ENCODE data around the gene DLK2.
A peak's percentile ranks its signal among the peaks of the same experiment; 100 is the strongest.
"Not testable (repeated sequence)": the region's sequence is repeated elsewhere in the genome, so short reads cannot be mapped to it uniquely, and the experiment has no call there.

Gene DLK2

GRCh38 chr6:43427406-43428111 lies 27.8 kb downstream of the DLK2 start, which contains the start of gene ABCC10:
TSS of gene ABCC10 (plus strand) at chr6:43427541. CDS start at chr6:43427979, 438 bp downstream.
- H3K27ac Mint-ChIP-seq, result peak within 1 kb of the TSS; percentile 97
- DNase-seq, result peak; percentile 94
- H3K27me3 Mint-ChIP-seq (ENCODE audit: low read depth, poor library complexity), result peaks cover 3% of the 10 kb centered on the region
- peak within 1 kb of the TSS; percentile 93 for H3K4me3 Mint-ChIP-seq
- H3K4me1 Mint-ChIP-seq, result peaks cover 14% of the 10 kb centered on the region
- peaks cover 39% of the 10 kb centered on the region for H3K9me3 Mint-ChIP-seq
- peaks cover 11% of the 10 kb centered on the region for H3K36me3 Mint-ChIP-seq (ENCODE audit: low read depth)
- TF ChIP-seq CTCF (IDR thresholded peaks at IDR 0.05), result no peak

GRCh38 chr6:43426928-43427405 lies 28.4 kb downstream of the DLK2 start:
- peaks cover 14% of the 10 kb centered on the region for H3K4me1 Mint-ChIP-seq
- H3K27me3 Mint-ChIP-seq (ENCODE audit: low read depth, poor library complexity), result peaks cover 8% of the 10 kb centered on the region
- no peak for TF ChIP-seq CTCF (IDR thresholded peaks at IDR 0.05)
- peaks cover 45% of the 10 kb centered on the region for H3K9me3 Mint-ChIP-seq
- H3K4me3 Mint-ChIP-seq, result peak overlapping the region; percentile 93
- peaks cover 8% of the 10 kb centered on the region for H3K36me3 Mint-ChIP-seq (ENCODE audit: low read depth)
- DNase-seq, result no peak
- H3K27ac Mint-ChIP-seq, result peak overlapping the region; percentile 81

- not testable (repeated sequence) for H3K4me3 Mint-ChIP-seq; DNase-seq; H3K27ac Mint-ChIP-seq; H3K36me3 Mint-ChIP-seq (ENCODE audit: low read depth)
- peaks cover 50% of the 10 kb centered on the region for H3K9me3 Mint-ChIP-seq
- peaks cover 14% of the 10 kb centered on the region for H3K4me1 Mint-ChIP-seq
- H3K27me3 Mint-ChIP-seq (ENCODE audit: low read depth, poor library complexity), result peaks cover 12% of the 10 kb centered on the region
Observed at GRCh38 chr6:43425083-43425482, 30.3 kb downstream of the DLK2 start.

- H3K27ac Mint-ChIP-seq, result no peak overlapping the region
- H3K4me1 Mint-ChIP-seq, result no peaks in the 10 kb centered on the region
- peaks cover 52% of the 10 kb centered on the region for H3K9me3 Mint-ChIP-seq
- no peak for DNase-seq
- TF ChIP-seq CTCF (IDR thresholded peaks at IDR 0.05), result no peak
- H3K4me3 Mint-ChIP-seq, result no peak overlapping the region
- no peaks in the 10 kb centered on the region for H3K36me3 Mint-ChIP-seq (ENCODE audit: low read depth)
- H3K27me3 Mint-ChIP-seq (ENCODE audit: low read depth, poor library complexity), result peaks cover 41% of the 10 kb centered on the region
Observed at GRCh38 chr6:43421831-43422230, 33.5 kb downstream of the DLK2 start.

- no peak for DNase-seq
- H3K36me3 Mint-ChIP-seq (ENCODE audit: low read depth), result no peaks in the 10 kb centered on the region
Observed at GRCh38 chr6:43420012-43420709, 35.2 kb downstream of the DLK2 start.

More at GRCh38 chr6:43420012-43420709, 35.2 kb downstream of the DLK2 start:
- no peak overlapping the region for H3K4me3 Mint-ChIP-seq
- peaks cover 51% of the 10 kb centered on the region for H3K27me3 Mint-ChIP-seq (ENCODE audit: low read depth, poor library complexity)
- no peak overlapping the region for H3K27ac Mint-ChIP-seq
- peaks cover 36% of the 10 kb centered on the region for H3K9me3 Mint-ChIP-seq
- no peak for TF ChIP-seq CTCF (IDR thresholded peaks at IDR 0.05)
- no peaks in the 10 kb centered on the region for H3K4me1 Mint-ChIP-seq
